IMR-90 (cell line): ENCODE measurements around the gene HNRNPM. TPM values are rescaled to one million over a fixed set of nuclear protein-coding genes. Genes with fewer than 3 reads are reported as not detected.

Experiments used
- ATAC-seq: fragments of 200-7000 bp; cut with Tn5 transposase; 2 replicates; pipeline ENCODE4 v1.9.1; 2020; ENCODE audit warnings: low read depth, mild to moderate bottlenecking, moderate library complexity
- BruUV-seq: library from RNA; stranded (reverse); fragments of 400-500 nt; replicated peaks from 2 replicates; lab custom pipeline; 2021; lab: Mats Ljungman, UMichigan
- CTCF ChIA-PET: fragments of 300-600 bp; formaldehyde crosslinking; extraction: SDS; loops from one replicate; lab custom pipeline; 2021; ENCODE audit warnings: antibody characterized with exemption; lab: Yijun Ruan, JAX
- POLR2A ChIA-PET: fragments of 300-600 bp; sonication (Branson Sonifier 250); formaldehyde crosslinking; loops from one replicate; lab custom pipeline; 2022; ENCODE audit warnings: antibody characterized with exemption; ENCODE audit not compliant: unreplicated experiment; lab: Charles Lee
- DNase-seq: peaks from one replicate; pipeline ENCODE4 v3.0.0; 2013
- H2AFZ ChIP-seq: replicated peaks from 2 replicates; pipeline ENCODE3; 2013; ENCODE audit warnings: low read length, mild to moderate bottlenecking; ENCODE audit not compliant: poor library complexity
- H2AK5ac ChIP-seq: 2 replicates; pipeline ENCODE4 v1.6.1; 2013; ENCODE audit warnings: low read depth, low read length, inconsistent platforms
- H2AK9ac ChIP-seq: replicated peaks from 2 replicates; pipeline ENCODE3; 2013; ENCODE audit warnings: mild to moderate bottlenecking, low read depth, low read length, moderate library complexity; ENCODE audit not compliant: poor library complexity
- H2BK120ac ChIP-seq: 2 replicates; pipeline ENCODE4 v1.6.1; 2013; ENCODE audit warnings: low read depth, low read length, inconsistent platforms
- H2BK15ac ChIP-seq: 3 replicates; pipeline ENCODE4 v1.6.1; 2013; ENCODE audit warnings: low read depth, low read length, inconsistent platforms
- H2BK20ac ChIP-seq: 2 replicates; pipeline ENCODE4 v1.6.1; 2013; ENCODE audit warnings: low read depth, mild to moderate bottlenecking, inconsistent platforms, low read length, moderate library complexity
- H2BK5ac ChIP-seq: 2 replicates; pipeline ENCODE4 v1.6.1; 2013; ENCODE audit warnings: mild to moderate bottlenecking, low read depth, low read length, inconsistent platforms; ENCODE audit not compliant: poor library complexity, severe bottlenecking
- H3K14ac ChIP-seq: replicated peaks from 2 replicates; pipeline ENCODE4 v1.6.1; 2013; ENCODE audit warnings: low read depth, low read length, inconsistent platforms
- H3K18ac ChIP-seq: 2 replicates; pipeline ENCODE4 v1.6.1; 2013; ENCODE audit warnings: low read depth, low read length, control low read depth
- H3K23ac ChIP-seq: 2 replicates; pipeline ENCODE4 v1.6.1; 2013; ENCODE audit warnings: low read depth, low read length, inconsistent platforms
- H3K27ac ChIP-seq: 2 replicates; pipeline ENCODE4 v1.5.1; 2013; ENCODE audit warnings: mild to moderate bottlenecking, control low read depth, low read length; ENCODE audit not compliant: insufficient read depth
- H3K27me3 ChIP-seq: 2 replicates; pipeline ENCODE4 v1.6.1; 2013; ENCODE audit warnings: low read length; ENCODE audit not compliant: control insufficient read depth, insufficient read depth
- H3K36me3 ChIP-seq: 2 replicates; pipeline ENCODE4 v1.6.1; 2013; ENCODE audit warnings: low read length, mixed read lengths; ENCODE audit not compliant: control insufficient read depth, insufficient read depth
- H3K4ac ChIP-seq: 2 replicates; pipeline ENCODE4 v1.6.1; 2013; ENCODE audit warnings: low read depth, low read length, inconsistent platforms
- H3K4me1 ChIP-seq: 2 replicates; pipeline ENCODE4 v1.6.1; 2013; ENCODE audit warnings: low read length, mixed read lengths; ENCODE audit not compliant: control insufficient read depth, insufficient read depth
- H3K4me2 ChIP-seq: 2 replicates; pipeline ENCODE4 v1.6.1; 2013; ENCODE audit warnings: low read depth, mild to moderate bottlenecking, control low read depth, low read length, moderate library complexity
- H3K4me3 ChIP-seq: 2 replicates; pipeline ENCODE4 v1.5.1; 2013; ENCODE audit warnings: low read depth, mild to moderate bottlenecking, control low read depth, low read length, moderate library complexity; ENCODE audit not compliant: insufficient read depth
- H3K56ac ChIP-seq: 2 replicates; pipeline ENCODE4 v1.6.1; 2013; ENCODE audit warnings: low read length, inconsistent platforms; ENCODE audit not compliant: insufficient read depth; ENCODE audit errors: extremely low read depth
- H3K79me1 ChIP-seq, 2 experiments: 2 replicates each; pipeline ENCODE4 v1.6.1; 2013; ENCODE audit warnings: low read length in 2 of 2, inconsistent platforms in 1 of 2, low read depth in 1 of 2
- H3K9ac ChIP-seq: 2 replicates; pipeline ENCODE4 v1.6.1; 2013; ENCODE audit warnings: low read depth, low read length, control low read depth
- H3K9me1 ChIP-seq: 2 replicates; pipeline ENCODE4 v1.6.1; 2013; ENCODE audit warnings: low read length, inconsistent platforms; ENCODE audit not compliant: insufficient read depth
- H3K9me3 ChIP-seq: 2 replicates; pipeline ENCODE4 v1.6.1; 2013; ENCODE audit warnings: low read length; ENCODE audit not compliant: control insufficient read depth, insufficient read depth
- H4K20me1 ChIP-seq: 2 replicates; pipeline ENCODE4 v1.6.1; 2013; ENCODE audit warnings: low read length, inconsistent platforms; ENCODE audit not compliant: insufficient read depth
- H4K5ac ChIP-seq: 2 replicates; pipeline ENCODE4 v1.6.1; 2013; ENCODE audit warnings: mild to moderate bottlenecking, low read depth, low read length, control low read depth
- H4K8ac ChIP-seq, 2 experiments: 2 replicates each; pipeline ENCODE4 v1.6.1; 2013; ENCODE audit warnings: low read depth in 2 of 2, low read length in 2 of 2, control low read depth in 1 of 2, inconsistent platforms in 1 of 2
- H4K91ac ChIP-seq: 2 replicates; pipeline ENCODE4 v1.6.1; 2013; ENCODE audit warnings: low read depth, low read length, inconsistent platforms; ENCODE audit not compliant: insufficient read depth
- BHLHE40 ChIP-seq: fragments of 150-350 bp; IDR thresholded peaks from 2 replicates; pipeline ENCODE4 v1.6.1; 2016; ENCODE audit warnings: mild to moderate bottlenecking, low read depth, low read length
- CEBPB ChIP-seq: IDR thresholded peaks from 2 replicates; pipeline ENCODE4 v1.6.1; 2012; ENCODE audit warnings: low read depth, low read length, improper control_type of control experiment
- CHD1 ChIP-seq: IDR thresholded peaks from 2 replicates; pipeline ENCODE4 v1.6.1; 2012; ENCODE audit warnings: low read depth, low read length, improper control_type of control experiment
- CTCF ChIP-seq: conservative IDR thresholded peaks from 2 replicates; pipeline ENCODE4 v1.5.1; 2012; ENCODE audit warnings: mild to moderate bottlenecking, low read depth, low read length, improper control_type of control experiment
- ELK1 ChIP-seq: fragments of 150-350 bp; IDR thresholded peaks from 2 replicates; pipeline ENCODE4 v1.6.1; 2016; ENCODE audit warnings: low read depth, mild to moderate bottlenecking, low read length, moderate library complexity, borderline replicate concordance
- FOS ChIP-seq: fragments of 150-350 bp; IDR thresholded peaks from 2 replicates; pipeline ENCODE4 v1.6.1; 2016; ENCODE audit warnings: low read depth, low read length
- MAFK ChIP-seq: IDR thresholded peaks from 2 replicates; pipeline ENCODE4 v1.6.1; 2012; ENCODE audit warnings: low read depth, low read length, improper control_type of control experiment
- MAZ ChIP-seq: IDR thresholded peaks from 2 replicates; pipeline ENCODE4 v1.6.1; 2012; ENCODE audit warnings: low read depth, mild to moderate bottlenecking, low read length, improper control_type of control experiment, moderate library complexity, borderline replicate concordance
- MXI1 ChIP-seq: IDR thresholded peaks from 2 replicates; pipeline ENCODE4 v1.6.1; 2012; ENCODE audit warnings: low read depth, mild to moderate bottlenecking, low read length, moderate library complexity, borderline replicate concordance
- NFE2L2 ChIP-seq: fragments of 150-350 bp; IDR thresholded peaks from 2 replicates; pipeline ENCODE4 v1.6.1; 2016; ENCODE audit warnings: low read depth, mild to moderate bottlenecking, low read length
- POLR2A ChIP-seq: IDR thresholded peaks from 2 replicates; pipeline ENCODE4 v1.6.1; 2012; ENCODE audit warnings: mild to moderate bottlenecking, low read depth, low read length
- RCOR1 ChIP-seq: IDR thresholded peaks from 2 replicates; pipeline ENCODE4 v1.6.1; 2012; ENCODE audit warnings: mild to moderate bottlenecking, low read length, improper control_type of control experiment; ENCODE audit not compliant: insufficient replicate concordance
- RFX5 ChIP-seq: IDR thresholded peaks from 2 replicates; pipeline ENCODE4 v1.8.0; 2012; ENCODE audit warnings: low read depth, mild to moderate bottlenecking, low read length, moderate library complexity
- SMC3 ChIP-seq: fragments of 150-350 bp; IDR thresholded peaks from 2 replicates; pipeline ENCODE4 v1.6.1; 2016; ENCODE audit warnings: low read depth, mild to moderate bottlenecking, antibody characterized with exemption, low read length, moderate library complexity
- WGBS, 2 experiments: methylation state at CpG; one replicate each; pipeline versions ENCODE4 v1.1.5 to v1.1.7; 2013; ENCODE audit warnings: missing lambda C conversion rate in 2 of 2; ENCODE audit not compliant: insufficient read length in 1 of 2; ENCODE audit errors: extremely low coverage in 2 of 2; 5-methylcytosine and 5-hydroxymethylcytosine counted together
- dilution Hi-C: fragments of 300-500 bp; cut with HindIII; formaldehyde crosslinking; loops from one replicate; pipeline ENCODE4 v1.14.3; 2018; ENCODE audit warnings: low sequenced_read_pairs; ENCODE audit not compliant: unreplicated experiment
- in situ Hi-C: fragments of 300-500 bp; cut with MboI; formaldehyde crosslinking; loops from 3 replicates; pipeline ENCODE4 v1.14.3; 2019; ENCODE audit warnings: low sequenced_read_pairs, inconsistent platforms, mixed read lengths
- intact Hi-C: fragments of 100-400 bp; cut with micrococcal nuclease; formaldehyde crosslinking; loops from 2 replicates; pipeline ENCODE4 v1.10.0; 2022
- polyA plus RNA-seq, 3 experiments: library from polyadenylated mRNA; depleted of rRNA; stranded (reverse); fragments of >200 nt; gene quantifications; 2 replicates each; pipeline ENCODE4 v1.2.3, GENCODE V29; 2012; ENCODE audit warnings: low replicate concordance in 1 of 3
- total RNA-seq: library from RNA; depleted of rRNA; stranded (reverse); fragments of >200 nt; gene quantifications from 2 replicates; pipeline ENCODE4 v1.2.3, GENCODE V29; 2012

HNRNPM gene
- total and polyA plus RNA-seq, 2 of the 4 experiments (the other 2 are of a cell fraction), result 75.6 to 197 TPM

- Histone ChIP-seq H3K9me3 (no peaks in the 10 kb centered on the region), H3K4me3 (no peak overlapping the region), H4K91ac (no peak overlapping the region), H3K18ac (no peak overlapping the region), H4K5ac (no peak overlapping the region), H2AK5ac (no peak overlapping the region), H2BK5ac (no peak overlapping the region), H2BK120ac (no peak overlapping the region), H2BK15ac (no peak overlapping the region), H3K27me3 (no peaks in the 10 kb centered on the region), H3K27ac (no peak overlapping the region), H3K4me2 (no peak overlapping the region), H4K8ac (no peak overlapping the region), H3K9ac (no peak overlapping the region), H2AFZ (no peak overlapping the region), H3K79me1 (peaks cover 24 to 32% of the 10 kb centered on the region in 2 experiments), H3K36me3 (no peaks in the 10 kb centered on the region), H4K20me1 (peaks cover 24% of the 10 kb centered on the region; the same call in 1 of the 2 replicates), H3K14ac (no peak overlapping the region), H3K4ac (no peak overlapping the region), H3K56ac (no peak overlapping the region), H3K4me1 (peaks cover 4% of the 10 kb centered on the region), H3K23ac (no peak overlapping the region), H3K9me1 (peaks cover 25% of the 10 kb centered on the region), H2AK9ac (no peak overlapping the region), H2BK20ac (no peak overlapping the region)
- 60% methylated on average over 1 of the region's 7 CpGs; no CpG with 5 or more reads in 1 of the 2 experiments for WGBS, 2 experiments
- intact Hi-C loops (no loop called here), in situ Hi-C loops (no loop called here), dilution Hi-C loops (no loop called here)
- TF ChIP-seq POLR2A (no peak), BHLHE40 (no peak), RCOR1 (no peak), FOS (no peak), RFX5 (no peak), MAZ (no peak), CHD1 (no peak), CEBPB (no peak), MAFK (no peak), NFE2L2 (no peak), SMC3 (no peak), ELK1 (no peak), CTCF (no peak), MXI1 (no peak)
- BruUV-seq, result no TSS peak
- ATAC-seq (no peak), DNase-seq (no peak)
- CTCF ChIA-PET, result no interaction called here
- POLR2A ChIA-PET, result interaction anchor here (0.6 kb wide), 1 partner anchor 18 kb away, joined by 3 read pairs; no protein-coding TSS in a partner anchor
Observed at GRCh38 chr19:8531470-8531869, 86.7 kb downstream of the HNRNPM start.
